T-helper 17 cell (primary cell): Measurements from ENCODE around the gene LAMA1. TPM values are rescaled to one million over a fixed set of nuclear protein-coding genes. Genes with fewer than 3 reads are reported as not detected.

Experiments
- total RNA-seq, 4 donors: library from RNA in 2 of 4; stranded (reverse) in 2 of 4; gene quantifications; one replicate each; pipeline ENCODE4 v1.2.3 and lab custom pipeline; 2022 to 2026

LAMA1 gene
- total RNA-seq, 2 donors from 2014 or later, result not detected

Other genes starting within 250 kb of the LAMA1 start
- gene LRRC30, start 113.3 kb upstream of the LAMA1 start, total RNA-seq, result not detected